Mesodermal cell (in vitro differentiated cells): Measurements from ENCODE around the gene HDDC2. TPM values are rescaled to one million over a fixed set of nuclear protein-coding genes. Genes with fewer than 3 reads are reported as not detected.

Source experiments
- H3K27ac ChIP-seq: 2 replicates; pipeline ENCODE4 v1.7.0; 2013; ENCODE audit warnings: mild to moderate bottlenecking, low read depth, low read length, moderate library complexity; ENCODE audit not compliant: severe bottlenecking
- H3K36me3 ChIP-seq: 2 replicates; pipeline ENCODE4 v1.7.1; 2013; ENCODE audit warnings: mild to moderate bottlenecking, low read length, moderate library complexity; ENCODE audit not compliant: control insufficient read depth, insufficient read depth
- H3K4me1 ChIP-seq: one replicate; pipeline ENCODE4 v1.7.1; 2013; ENCODE audit warnings: mild to moderate bottlenecking, low read length; ENCODE audit not compliant: insufficient read depth, control insufficient read depth, poor library complexity, severe bottlenecking
- H3K4me3 ChIP-seq: 2 replicates; pipeline ENCODE4 v1.7.0; 2013; ENCODE audit warnings: low read length, control low read depth, mild to moderate bottlenecking; ENCODE audit not compliant: insufficient read depth, poor library complexity, severe bottlenecking; ENCODE audit errors: extremely low read depth
- H3K9me3 ChIP-seq: 2 replicates; pipeline ENCODE4 v1.7.1; 2013; ENCODE audit warnings: mild to moderate bottlenecking, low read length, moderate library complexity; ENCODE audit not compliant: control insufficient read depth
- WGBS, 2 experiments: methylation state at CpG; one replicate each; pipeline ENCODE4 v1.1.5; 2013; ENCODE audit warnings: missing lambda C conversion rate in 2 of 2; ENCODE audit not compliant: insufficient coverage in 2 of 2; 5-methylcytosine and 5-hydroxymethylcytosine counted together
- polyA plus RNA-seq, 2 experiments: library from polyadenylated mRNA; stranded (reverse); fragments of 50-300 nt; gene quantifications; one replicate each; pipeline ENCODE4 v1.2.3, GENCODE V29; 2013

Gene HDDC2, protein sequence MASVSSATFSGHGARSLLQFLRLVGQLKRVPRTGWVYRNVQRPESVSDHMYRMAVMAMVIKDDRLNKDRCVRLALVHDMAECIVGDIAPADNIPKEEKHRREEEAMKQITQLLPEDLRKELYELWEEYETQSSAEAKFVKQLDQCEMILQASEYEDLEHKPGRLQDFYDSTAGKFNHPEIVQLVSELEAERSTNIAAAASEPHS
- polyA plus RNA-seq (2013, experiment 1 of 2): 133 TPM
- 136 TPM for polyA plus RNA-seq (2013, experiment 2 of 2)

GRCh38 chr6:125301435-125302391, at the start of gene HDDC2:
Gene HDDC2, minus strand, starts transcription at chr6:125301967. Its CDS starts 35 bp downstream, at chr6:125301932.
- peaks cover 9% of the 10 kb centered on the region for H3K9me3 ChIP-seq
- H3K4me1 ChIP-seq: peaks cover 10% of the 10 kb centered on the region
- WGBS, 2 experiments: 8 to 9% methylated on average over 37 to 52 of the region's 67 CpGs
- H3K4me3 ChIP-seq: peak within 1 kb of the TSS; percentile 62
- H3K27ac ChIP-seq: peak within 1 kb of the TSS; percentile 87
- peaks cover 35% of the 10 kb centered on the region for H3K36me3 ChIP-seq

- Histone ChIP-seq H3K27ac (no peak overlapping the region), H3K36me3 (no peaks in the 10 kb centered on the region), H3K4me3 (no peak overlapping the region), H3K9me3 (no peaks in the 10 kb centered on the region), H3K4me1 (peaks cover 12% of the 10 kb centered on the region)
- WGBS, 2 experiments: no CpG with 5 or more reads among the region's 11 CpGs
These were observed 45.3 kb upstream of the HDDC2 start for GRCh38 chr6:125346926-125347563.

DNA sequence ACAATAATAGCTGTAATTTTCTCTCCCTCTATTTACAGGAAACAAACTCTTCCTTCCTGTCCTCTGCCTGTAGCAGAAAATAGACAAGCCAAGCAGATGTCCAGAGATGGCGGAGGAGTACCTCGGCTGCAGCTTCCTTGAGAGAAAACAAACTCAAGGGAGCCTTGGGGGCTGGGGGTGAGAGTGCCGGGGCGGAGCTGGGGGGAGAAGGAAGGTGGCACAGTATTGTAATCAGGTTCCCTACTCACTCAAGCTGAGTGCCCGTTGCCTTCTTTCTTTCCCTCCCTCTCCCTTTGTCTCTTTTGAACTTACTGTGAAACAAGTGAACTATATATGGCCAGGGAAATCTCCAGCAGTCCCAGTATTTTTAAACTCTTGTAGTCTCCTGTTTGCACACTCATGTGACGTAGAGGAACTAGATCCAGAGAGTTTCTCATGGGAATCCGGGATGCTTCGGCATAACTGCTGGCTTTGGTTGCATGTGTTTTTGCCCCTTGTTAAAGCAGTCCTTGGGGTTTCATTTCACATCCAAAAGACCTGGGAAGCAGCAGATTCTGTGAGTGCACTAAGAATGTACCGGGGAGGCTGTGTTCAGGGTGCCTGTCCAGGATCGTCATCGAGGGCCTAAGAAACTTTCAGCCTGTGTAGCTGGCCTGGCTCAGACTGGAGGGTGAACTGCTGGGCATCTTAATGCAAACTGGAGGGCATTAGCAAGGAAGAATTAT, 44.6 kb upstream of the HDDC2 start:
- Histone ChIP-seq H3K36me3 (no peaks in the 10 kb centered on the region), H3K4me1 (peaks cover 12% of the 10 kb centered on the region), H3K27ac (peak overlapping the region; percentile 43), H3K4me3 (no peak overlapping the region), H3K9me3 (no peaks in the 10 kb centered on the region)
- WGBS, 2 experiments: 89 to 90% methylated on average over 6 of the region's 11 CpGs

DNA sequence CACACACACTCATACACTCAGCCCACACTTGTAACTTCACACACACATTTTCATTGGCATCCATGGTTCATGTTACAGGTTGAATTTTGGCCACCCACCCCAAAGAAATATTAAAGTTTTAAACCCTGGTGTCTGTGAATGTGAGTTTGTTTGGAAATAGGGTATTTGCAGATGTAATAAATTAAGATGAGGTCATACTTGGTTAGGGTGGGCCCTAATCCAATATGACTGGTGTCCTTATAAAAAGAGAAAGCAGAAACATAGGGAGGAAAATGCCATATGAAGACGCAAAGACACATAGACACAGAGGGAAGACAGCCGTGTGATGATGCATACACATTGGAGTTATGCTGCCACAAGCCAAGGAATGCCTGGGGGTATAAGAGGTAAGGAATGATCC, 39.7 kb upstream of the HDDC2 start:
- H3K36me3 ChIP-seq: no peaks in the 10 kb centered on the region
- no peak overlapping the region for H3K27ac ChIP-seq
- WGBS, 2 experiments: 80 to 83% methylated on average over 2 of the region's 2 CpGs
- H3K4me1 ChIP-seq: peaks cover 8% of the 10 kb centered on the region
- H3K4me3 ChIP-seq: no peak overlapping the region
- no peaks in the 10 kb centered on the region for H3K9me3 ChIP-seq

DNA sequence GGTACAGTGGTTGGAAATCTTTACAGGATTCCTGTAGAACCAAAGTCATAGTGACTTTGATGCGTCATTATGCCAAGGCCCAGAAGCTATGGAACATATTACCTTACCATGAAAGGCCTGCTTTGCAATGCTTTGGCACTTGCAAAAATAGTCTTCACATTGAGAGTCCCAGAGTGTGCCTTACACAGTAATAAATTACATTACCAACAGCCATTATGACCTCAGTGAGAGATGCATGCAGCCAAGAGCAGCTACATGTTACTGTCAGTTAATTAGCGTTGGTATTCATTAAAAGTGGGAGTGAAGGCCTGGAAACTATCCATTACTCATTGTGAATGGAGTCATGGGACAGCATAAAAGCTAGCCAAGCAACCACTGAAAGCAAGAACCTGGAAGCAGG, 39.2 kb upstream of the HDDC2 start:
- H3K4me1 ChIP-seq: peaks cover 3% of the 10 kb centered on the region
- no peaks in the 10 kb centered on the region for H3K9me3 ChIP-seq
- H3K36me3 ChIP-seq: no peaks in the 10 kb centered on the region
- no peak overlapping the region for H3K27ac ChIP-seq
- H3K4me3 ChIP-seq: no peak overlapping the region
- 100% methylated on average over 1 to 2 of the region's 2 CpGs for WGBS, 2 experiments

GRCh38 chr6:125340175-125340835, 38.5 kb upstream of the HDDC2 start:
- H3K27ac ChIP-seq: no peak overlapping the region
- H3K4me3 ChIP-seq: no peak overlapping the region
- no peaks in the 10 kb centered on the region for H3K4me1 ChIP-seq
- no peaks in the 10 kb centered on the region for H3K9me3 ChIP-seq
- no peaks in the 10 kb centered on the region for H3K36me3 ChIP-seq
- 90% methylated on average over 1 to 3 of the region's 3 CpGs for WGBS, 2 experiments

DNA sequence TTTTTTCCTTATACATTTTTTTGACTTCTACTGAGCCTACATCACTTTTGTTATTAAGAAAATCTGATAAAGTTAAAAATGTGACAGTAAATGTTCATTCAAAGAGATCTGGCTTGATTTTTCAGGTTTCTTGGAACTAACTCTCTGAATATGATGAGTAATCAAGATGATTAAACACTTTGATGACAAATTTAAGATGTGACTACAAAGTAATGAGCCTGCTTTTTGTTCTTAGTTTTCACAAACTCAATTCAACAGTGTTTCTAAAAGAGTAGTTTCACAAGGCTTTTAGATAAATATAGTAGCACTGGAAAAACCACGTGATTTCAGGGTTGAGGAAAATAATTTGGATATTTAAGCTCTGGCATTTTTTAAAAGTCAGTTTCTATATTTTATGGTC, 37.9 kb upstream of the HDDC2 start:
- H3K9me3 ChIP-seq: no peaks in the 10 kb centered on the region

GRCh38 chr6:125338381-125338780, 36.6 kb upstream of the HDDC2 start:
- Histone ChIP-seq H3K9me3 (no peaks in the 10 kb centered on the region), H3K36me3 (no peaks in the 10 kb centered on the region), H3K4me3 (no peak overlapping the region), H3K4me1 (no peaks in the 10 kb centered on the region), H3K27ac (no peak overlapping the region)

More for the DNA sequence above, 37.9 kb upstream of the HDDC2 start:
- H3K36me3 ChIP-seq: no peaks in the 10 kb centered on the region
- WGBS, 2 experiments: 100% methylated on average over 1 of the region's 1 CpG; no CpG with 5 or more reads in 1 of the 2 experiments
- H3K4me3 ChIP-seq: no peak overlapping the region
- no peaks in the 10 kb centered on the region for H3K4me1 ChIP-seq
- no peak overlapping the region for H3K27ac ChIP-seq

- Histone ChIP-seq H3K27ac (no peak overlapping the region), H3K36me3 (no peaks in the 10 kb centered on the region), H3K4me1 (no peaks in the 10 kb centered on the region), H3K4me3 (no peak overlapping the region), H3K9me3 (no peaks in the 10 kb centered on the region)
- 89 to 100% methylated on average over 2 to 3 of the region's 6 CpGs for WGBS, 2 experiments
These were observed 35.9 kb upstream of the HDDC2 start for GRCh38 chr6:125337706-125338105.

DNA sequence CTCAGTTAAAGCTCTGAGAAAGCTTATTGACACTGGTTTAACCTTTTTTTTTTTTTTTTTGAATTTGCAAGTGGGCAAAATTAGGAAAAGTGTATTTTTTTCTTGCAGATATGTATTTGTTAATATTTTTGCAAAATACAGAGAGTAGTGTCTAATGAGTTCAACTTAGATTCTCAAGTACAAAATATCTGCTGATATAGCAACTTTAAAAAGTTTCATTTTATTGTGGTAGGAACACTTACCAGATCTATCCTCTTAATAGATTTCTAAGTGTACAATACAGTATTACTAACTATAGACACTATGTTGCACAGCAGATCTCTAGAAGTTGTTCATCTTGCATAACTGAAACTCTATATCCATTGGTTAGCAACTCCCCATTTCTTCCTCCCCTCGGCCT, 30.9 kb upstream of the HDDC2 start:
- WGBS, 2 experiments: no CpG with 5 or more reads among the region's 1 CpG
- Histone ChIP-seq H3K9me3 (no peaks in the 10 kb centered on the region), H3K4me3 (no peak overlapping the region), H3K36me3 (no peaks in the 10 kb centered on the region), H3K27ac (no peak overlapping the region), H3K4me1 (no peaks in the 10 kb centered on the region)
